Activated naive CD4-positive, alpha-beta T cell treated with anti-CD3 and anti-CD28 coated beads, Interleukin-2, amount 10 ng/mL, durations not matched to agents 7 days and 5 days (primary cell): ENCODE data around the gene CPNE4.

Experiments used
- CTCF ChIA-PET: fragments of 350-600 bp; sonication (Branson Sonifier 250); formaldehyde crosslinking; loops from one replicate; lab custom pipeline; 2021; ENCODE audit warnings: antibody characterized with exemption; lab: Charles Lee
- DNase-seq: peaks from one replicate; pipeline ENCODE4 v3.0.0-alpha.2; 2020
- H3K27ac Mint-ChIP-seq: one replicate; pipeline ENCODE4 v1.8.0; 2021; ENCODE audit warnings: mild to moderate bottlenecking, moderate library complexity, mixed read lengths
- H3K27me3 Mint-ChIP-seq: one replicate; pipeline ENCODE4 v1.8.0; 2021; ENCODE audit warnings: mild to moderate bottlenecking, mixed read lengths
- H3K36me3 Mint-ChIP-seq: one replicate; pipeline ENCODE4 v1.8.0; 2021; ENCODE audit warnings: mixed read lengths
- H3K4me1 Mint-ChIP-seq: one replicate; pipeline ENCODE4 v1.8.0; 2021; ENCODE audit warnings: mixed read lengths
- H3K4me3 Mint-ChIP-seq: one replicate; pipeline ENCODE4 v1.8.0; 2021; ENCODE audit warnings: mild to moderate bottlenecking, moderate library complexity, mixed read lengths
- H3K9me3 Mint-ChIP-seq: one replicate; pipeline ENCODE4 v1.8.0; 2021; ENCODE audit warnings: mixed read lengths

CPNE4 gene

GRCh38 chr3:131704098-131704497, 330.7 kb downstream of the CPNE4 start:
- peaks cover 8% of the 10 kb centered on the region for H3K27me3 Mint-ChIP-seq
- H3K4me3 Mint-ChIP-seq = no peak overlapping the region
- no peaks in the 10 kb centered on the region for H3K9me3 Mint-ChIP-seq
- DNase-seq = no peak
- no peak overlapping the region for H3K27ac Mint-ChIP-seq
- CTCF ChIA-PET = no interaction called here
- H3K36me3 Mint-ChIP-seq = no peaks in the 10 kb centered on the region
- no peaks in the 10 kb centered on the region for H3K4me1 Mint-ChIP-seq

- H3K9me3 Mint-ChIP-seq = no peaks in the 10 kb centered on the region
- no peaks in the 10 kb centered on the region for H3K4me1 Mint-ChIP-seq
- H3K27me3 Mint-ChIP-seq = peaks cover 8% of the 10 kb centered on the region
- CTCF ChIA-PET = no interaction called here
- H3K27ac Mint-ChIP-seq = no peak overlapping the region
- DNase-seq = no peak
- no peak overlapping the region for H3K4me3 Mint-ChIP-seq
- H3K36me3 Mint-ChIP-seq = no peaks in the 10 kb centered on the region
Observed at GRCh38 chr3:131702146-131702545, 332.7 kb downstream of the CPNE4 start.

GRCh38 chr3:131701153-131701770, 333.6 kb downstream of the CPNE4 start:
- H3K36me3 Mint-ChIP-seq = no peaks in the 10 kb centered on the region
- DNase-seq = no peak
- H3K4me1 Mint-ChIP-seq = no peaks in the 10 kb centered on the region
- H3K27ac Mint-ChIP-seq = no peak overlapping the region
- H3K4me3 Mint-ChIP-seq = no peak overlapping the region
- CTCF ChIA-PET = no interaction called here
- H3K27me3 Mint-ChIP-seq = peaks cover 8% of the 10 kb centered on the region
- no peaks in the 10 kb centered on the region for H3K9me3 Mint-ChIP-seq

GRCh38 chr3:131699001-131699400, 335.8 kb downstream of the CPNE4 start:
- no peak overlapping the region for H3K27ac Mint-ChIP-seq
- no peaks in the 10 kb centered on the region for H3K4me1 Mint-ChIP-seq
- H3K9me3 Mint-ChIP-seq = no peaks in the 10 kb centered on the region
- CTCF ChIA-PET = no interaction called here
- peaks cover 6% of the 10 kb centered on the region for H3K27me3 Mint-ChIP-seq
- H3K4me3 Mint-ChIP-seq = no peak overlapping the region
- no peaks in the 10 kb centered on the region for H3K36me3 Mint-ChIP-seq
- DNase-seq = no peak

GRCh38 chr3:131694376-131694775, 340.4 kb downstream of the CPNE4 start:
- CTCF ChIA-PET = no interaction called here
- H3K9me3 Mint-ChIP-seq = no peaks in the 10 kb centered on the region
- DNase-seq = no peak

GRCh38 chr3:131692356-131692755, 342.5 kb downstream of the CPNE4 start:
- H3K27me3 Mint-ChIP-seq = peaks cover 3% of the 10 kb centered on the region
- H3K9me3 Mint-ChIP-seq = no peaks in the 10 kb centered on the region
- no peak overlapping the region for H3K4me3 Mint-ChIP-seq
- no peak overlapping the region for H3K27ac Mint-ChIP-seq
- CTCF ChIA-PET = no interaction called here
- H3K36me3 Mint-ChIP-seq = no peaks in the 10 kb centered on the region
- H3K4me1 Mint-ChIP-seq = no peaks in the 10 kb centered on the region
- DNase-seq = no peak

More at GRCh38 chr3:131694376-131694775, 340.4 kb downstream of the CPNE4 start:
- Mint-ChIP-seq H3K4me3 (no peak overlapping the region), H3K4me1 (no peaks in the 10 kb centered on the region), H3K27ac (no peak overlapping the region), H3K27me3 (peaks cover 6% of the 10 kb centered on the region), H3K36me3 (no peaks in the 10 kb centered on the region)

- CTCF ChIA-PET = no interaction called here
- Mint-ChIP-seq H3K4me1 (no peaks in the 10 kb centered on the region), H3K9me3 (no peaks in the 10 kb centered on the region), H3K36me3 (no peaks in the 10 kb centered on the region), H3K27ac (no peak overlapping the region), H3K4me3 (no peak overlapping the region), H3K27me3 (peaks cover 3% of the 10 kb centered on the region)
- no peak for DNase-seq
Observed at GRCh38 chr3:131690800-131691199, 344.0 kb downstream of the CPNE4 start.

- no peak for DNase-seq
- no peaks in the 10 kb centered on the region for H3K36me3 Mint-ChIP-seq
- H3K27ac Mint-ChIP-seq = no peak overlapping the region
- no peak overlapping the region for H3K4me3 Mint-ChIP-seq
- no peaks in the 10 kb centered on the region for H3K9me3 Mint-ChIP-seq
- CTCF ChIA-PET = no interaction called here
- H3K27me3 Mint-ChIP-seq = no peaks in the 10 kb centered on the region
- H3K4me1 Mint-ChIP-seq = no peaks in the 10 kb centered on the region
Observed at GRCh38 chr3:131688370-131688769, 346.4 kb downstream of the CPNE4 start.

GRCh38 chr3:131669600-131669999, 365.2 kb downstream of the CPNE4 start:
- Mint-ChIP-seq H3K36me3 (no peaks in the 10 kb centered on the region), H3K4me1 (no peaks in the 10 kb centered on the region), H3K27me3 (no peaks in the 10 kb centered on the region), H3K27ac (no peak overlapping the region), H3K4me3 (no peak overlapping the region), H3K9me3 (no peaks in the 10 kb centered on the region)
- CTCF ChIA-PET = interaction anchor here (0.6 kb wide), 1 partner anchor 309 kb away, joined by 3 read pairs; no protein-coding TSS in a partner anchor
- DNase-seq = no peak

GRCh38 chr3:131658771-131659170, 376.0 kb downstream of the CPNE4 start:
- H3K4me1 Mint-ChIP-seq = no peaks in the 10 kb centered on the region
- peaks cover 4% of the 10 kb centered on the region for H3K27me3 Mint-ChIP-seq
- H3K9me3 Mint-ChIP-seq = no peaks in the 10 kb centered on the region
- CTCF ChIA-PET = no interaction called here
- no peak overlapping the region for H3K27ac Mint-ChIP-seq
- no peak for DNase-seq
- no peaks in the 10 kb centered on the region for H3K36me3 Mint-ChIP-seq
- no peak overlapping the region for H3K4me3 Mint-ChIP-seq

- no peak overlapping the region for H3K27ac Mint-ChIP-seq
- DNase-seq = no peak
- H3K9me3 Mint-ChIP-seq = no peaks in the 10 kb centered on the region
- H3K36me3 Mint-ChIP-seq = no peaks in the 10 kb centered on the region
- no peak overlapping the region for H3K4me3 Mint-ChIP-seq
- no peaks in the 10 kb centered on the region for H3K4me1 Mint-ChIP-seq
- H3K27me3 Mint-ChIP-seq = peaks cover 4% of the 10 kb centered on the region
- CTCF ChIA-PET = no interaction called here
Observed at GRCh38 chr3:131658115-131658514, 376.7 kb downstream of the CPNE4 start.

GRCh38 chr3:131655070-131655690, 379.6 kb downstream of the CPNE4 start:
- Mint-ChIP-seq H3K36me3 (no peaks in the 10 kb centered on the region), H3K4me3 (no peak overlapping the region), H3K27me3 (peaks cover 2% of the 10 kb centered on the region), H3K4me1 (no peaks in the 10 kb centered on the region), H3K9me3 (no peaks in the 10 kb centered on the region), H3K27ac (no peak overlapping the region)
- CTCF ChIA-PET = no interaction called here
- no peak for DNase-seq

- H3K27me3 Mint-ChIP-seq = no peaks in the 10 kb centered on the region
- CTCF ChIA-PET = no interaction called here
- H3K36me3 Mint-ChIP-seq = no peaks in the 10 kb centered on the region
- no peaks in the 10 kb centered on the region for H3K9me3 Mint-ChIP-seq
- DNase-seq = no peak
- H3K4me3 Mint-ChIP-seq = no peak overlapping the region
- H3K27ac Mint-ChIP-seq = no peak overlapping the region
- H3K4me1 Mint-ChIP-seq = no peaks in the 10 kb centered on the region
Observed at GRCh38 chr3:131645638-131646037, 389.2 kb downstream of the CPNE4 start.

- no peaks in the 10 kb centered on the region for H3K36me3 Mint-ChIP-seq
- no peaks in the 10 kb centered on the region for H3K9me3 Mint-ChIP-seq
- H3K4me1 Mint-ChIP-seq = no peaks in the 10 kb centered on the region
- no peak overlapping the region for H3K4me3 Mint-ChIP-seq
- no peak overlapping the region for H3K27ac Mint-ChIP-seq
- no peak for DNase-seq
- CTCF ChIA-PET = no interaction called here
- peaks cover 7% of the 10 kb centered on the region for H3K27me3 Mint-ChIP-seq
Observed at GRCh38 chr3:131636266-131636775, 398.5 kb downstream of the CPNE4 start.

GRCh38 chr3:131630807-131631206, 404.0 kb downstream of the CPNE4 start:
- Mint-ChIP-seq H3K9me3 (no peaks in the 10 kb centered on the region), H3K4me1 (no peaks in the 10 kb centered on the region), H3K4me3 (no peak overlapping the region), H3K27ac (no peak overlapping the region), H3K36me3 (no peaks in the 10 kb centered on the region), H3K27me3 (peaks cover 3% of the 10 kb centered on the region)
- DNase-seq = no peak
- CTCF ChIA-PET = no interaction called here
